Pancreas (tissue), 10 donors: ENCODE measurements around the gene HIVEP3. TPM values are rescaled to one million over a fixed set of nuclear protein-coding genes. Genes with fewer than 3 reads are reported as not detected.
A peak's percentile ranks its signal among the peaks of the same experiment; 100 is the strongest.

Experiments used
- ATAC-seq, 4 donors: fragments of 200-7000 bp; cut with Tn5 transposase; one replicate each; pipeline versions ENCODE4 v1.8.0 to v1.9.1; 2020; ENCODE audit warnings: mild to moderate bottlenecking in 4 of 4, moderate library complexity in 4 of 4
- DNase-seq, 6 donors: peaks; one replicate each; pipeline ENCODE4 v3.0.0-alpha.2; 2020
- FAIRE-seq: peaks from 2 replicates; lab custom pipeline; 2012; peaks lifted over from hg19 to GRCh38; lab: Jason Lieb, UNC
- H3K27ac ChIP-seq, 4 donors: fragments of 200-600 bp; sonication (generic); 1 replicate in 3 of 4; 2 replicates in 1 of 4; pipeline versions ENCODE4 v1.5.0 to v1.8.0; 2020
- H3K27me3 ChIP-seq, 4 donors: fragments of 200-600 bp; one replicate each; pipeline ENCODE4 v1.8.0; 2021
- H3K36me3 ChIP-seq, 3 donors: fragments of 200-600 bp; sonication (generic) in 1 of 3; one replicate each; pipeline versions ENCODE4 v1.5.0 to v1.8.0; 2020 to 2021
- H3K4me1 ChIP-seq, 3 donors: fragments of 200-600 bp; one replicate each; pipeline ENCODE4 v1.8.0; 2021
- H3K4me3 ChIP-seq, 4 donors: fragments of 200-600 bp; sonication (generic) in 2 of 4; one replicate each; pipeline versions ENCODE4 v1.5.0 to v1.8.0; 2020 to 2021
- H3K9me3 ChIP-seq, 4 donors: fragments of 200-600 bp; one replicate each; pipeline ENCODE4 v1.8.0; 2021
- CTCF ChIP-seq, 4 donors: fragments of 200-600 bp; sonication (generic) in 3 of 4; IDR thresholded peaks; one replicate each; pipeline versions ENCODE4 v1.5.0 to v1.8.0; 2021; ENCODE audit warnings: antibody characterized with exemption in 4 of 4
- WGBS, 2 donors: extraction: QIAGEN DNeasy Blood & Tissue Kit; methylation state at CpG; one replicate each; pipeline ENCODE4 v1.1.7; 2013; 5-methylcytosine and 5-hydroxymethylcytosine counted together
- intact Hi-C, 3 donors: fragments of 100-400 bp; cut with DNase I; formaldehyde crosslinking; loops; one replicate each; pipeline versions ENCODE4 v1.11.1 to v1.14.2; 2022
- polyA plus RNA-seq, 2 donors: library from polyadenylated mRNA; stranded (reverse); fragments of 200-250 nt; gene quantifications; one replicate each; pipeline ENCODE4 v1.2.3, GENCODE V29; 2013
- total RNA-seq, 6 donors: library from RNA; stranded (reverse); fragmentation: NEBNext Ultra II Directional in 4 of 6; extraction: Animal tissue kit (Norgen Biotek cat#: 25700) in 4 of 6; gene quantifications; one replicate each; pipeline versions ENCODE4 v1.2.1 to v1.2.4, GENCODE V29; 2021 to 2023
- donor health status: healthy with polysubstance abuse.
- donor health status: DM: no; HTN: no; CAD: no; lungs with moderate emphysema.
- donor health status: DM: no; HTN: no; CAD: no.
- donor health status: control.
- donor health status: control.
- donor health status: Bipolar disorder and iron deficiency.
- donor health status: DM: yes; HTN: yes; CAD: no.
- donor health status: DM: no; HTN: no; CAD: no.
- donor health status: DM: no; HTN: no; CAD: no.
- donor health status: DM: yes; HTN: yes; CAD: no.

Gene HIVEP3
- total and polyA plus RNA-seq, 8 donors = 2.7 to 5.0 (median 3.1) TPM

- intact Hi-C loops = no loop called here
- WGBS, 2 donors = 85 to 89% methylated on average over 6 of the region's 6 CpGs
- no peaks in the 10 kb centered on the region for H3K36me3 ChIP-seq
- H3K9me3 ChIP-seq = no peaks in the 10 kb centered on the region
- DNase-seq = peak in 2 of 6 donors; percentile 27 to 46
- peaks cover 16 to 35% (median 27%) of the 10 kb centered on the region in 3 donors for H3K4me1 ChIP-seq
- peak overlapping the region; percentile 52 to 86 (median 76) for H3K27ac ChIP-seq
- no peak for FAIRE-seq
- H3K27me3 ChIP-seq = no peaks in the 10 kb centered on the region
- ATAC-seq = no peak
- H3K4me3 ChIP-seq = no peak overlapping the region
- TF ChIP-seq CTCF (IDR thresholded peaks at IDR 0.05) = no peak
Observed at GRCh38 chr1:41473738-41474362, 444.9 kb downstream of the HIVEP3 start.

- no peaks in the 10 kb centered on the region for H3K27me3 ChIP-seq
- ATAC-seq = no peak
- H3K27ac ChIP-seq = no peak overlapping the region
- TF ChIP-seq CTCF (IDR thresholded peaks at IDR 0.05) = no peak
- FAIRE-seq = no peak
- peaks cover 8 to 35% (median 27%) of the 10 kb centered on the region in 3 donors for H3K4me1 ChIP-seq
- H3K9me3 ChIP-seq = no peaks in the 10 kb centered on the region
- no peaks in the 10 kb centered on the region for H3K36me3 ChIP-seq
- intact Hi-C loops = no loop called here
- no peak overlapping the region for H3K4me3 ChIP-seq
- peak in 1 of 6 donors; percentile 14 for DNase-seq
- WGBS, 2 donors = 84 to 93% methylated on average over 6 of the region's 6 CpGs
Observed at GRCh38 chr1:41471658-41472057, 447.1 kb downstream of the HIVEP3 start.

- no peaks in the 10 kb centered on the region for H3K36me3 ChIP-seq
- FAIRE-seq (no peak), ATAC-seq (no peak), DNase-seq (no peak)
- WGBS, 2 donors = 71 to 73% methylated on average over 5 of the region's 5 CpGs
- peaks cover 10 to 29% (median 25%) of the 10 kb centered on the region in 3 donors for H3K4me1 ChIP-seq
- TF ChIP-seq CTCF (IDR thresholded peaks at IDR 0.05) = no peak
- intact Hi-C loops = no loop called here
- H3K27me3 ChIP-seq = no peaks in the 10 kb centered on the region
- H3K9me3 ChIP-seq = no peaks in the 10 kb centered on the region
- no peak overlapping the region for H3K27ac ChIP-seq
- no peak overlapping the region for H3K4me3 ChIP-seq
Observed at GRCh38 chr1:41469706-41470105, 449.0 kb downstream of the HIVEP3 start.

- no peak for FAIRE-seq
- no peak for DNase-seq
- TF ChIP-seq CTCF (IDR thresholded peaks at IDR 0.05) = no peak
- H3K36me3 ChIP-seq = no peaks in the 10 kb centered on the region
- no peak overlapping the region for H3K4me3 ChIP-seq
- no peaks in the 10 kb centered on the region for H3K9me3 ChIP-seq
- H3K27ac ChIP-seq = peak overlapping the region in 1 of 4 donors; percentile 19
- ATAC-seq = peak; percentile 23 to 75 (median 63)
- H3K27me3 ChIP-seq = no peaks in the 10 kb centered on the region
- intact Hi-C loops = no loop called here
- peaks cover 10 to 19% (median 15%) of the 10 kb centered on the region in 3 donors for H3K4me1 ChIP-seq
- WGBS, 2 donors = 45 to 49% methylated on average over 12 of the region's 12 CpGs
Observed at GRCh38 chr1:41468122-41468762, 450.5 kb downstream of the HIVEP3 start.

GRCh38 chr1:41467673-41468072 is 451.0 kb downstream of the HIVEP3 start:
- H3K9me3 ChIP-seq = no peaks in the 10 kb centered on the region
- no peaks in the 10 kb centered on the region for H3K27me3 ChIP-seq
- no peak for DNase-seq
- peak overlapping the region in 1 of 4 donors; percentile 19 for H3K27ac ChIP-seq
- no peak for TF ChIP-seq CTCF (IDR thresholded peaks at IDR 0.05)
- peaks cover 10 to 19% (median 15%) of the 10 kb centered on the region in 3 donors for H3K4me1 ChIP-seq
- 50 to 59% methylated on average over 4 of the region's 4 CpGs for WGBS, 2 donors
- no peaks in the 10 kb centered on the region for H3K36me3 ChIP-seq
- peak in 2 of 4 donors; percentile 32 to 47 for ATAC-seq
- no peak for FAIRE-seq
- intact Hi-C loops = no loop called here
- no peak overlapping the region for H3K4me3 ChIP-seq
